ENCODE data around the gene CLEC9A.

DNA sequence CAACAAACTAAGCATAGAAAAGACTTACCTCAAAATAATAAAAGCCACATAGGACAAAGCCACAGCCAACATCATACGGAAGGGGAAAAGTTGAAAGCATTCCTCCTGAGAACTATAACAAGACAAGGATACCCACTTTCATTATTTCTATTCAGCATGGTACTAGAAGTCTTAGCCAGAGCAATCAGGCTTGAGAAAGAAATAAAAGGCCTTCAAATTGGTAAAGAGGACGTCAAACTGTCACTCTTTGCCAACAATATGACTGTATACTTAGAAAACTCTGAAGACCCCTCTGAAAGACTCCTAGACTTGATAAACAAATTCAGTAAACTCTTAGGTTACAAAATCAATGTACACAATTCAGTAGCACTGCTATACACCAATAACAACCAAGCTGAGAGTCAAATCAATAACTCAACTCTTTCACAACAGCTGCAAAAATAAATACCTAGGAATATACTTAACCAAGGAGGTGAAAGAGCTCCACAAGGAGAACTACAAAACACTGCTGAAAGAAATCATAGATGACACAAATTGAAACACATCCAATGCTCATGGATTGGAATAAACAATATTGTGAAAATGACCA lies 79.9 kb downstream of the CLEC9A start:
- TF ChIP-seq, protein P1, sequence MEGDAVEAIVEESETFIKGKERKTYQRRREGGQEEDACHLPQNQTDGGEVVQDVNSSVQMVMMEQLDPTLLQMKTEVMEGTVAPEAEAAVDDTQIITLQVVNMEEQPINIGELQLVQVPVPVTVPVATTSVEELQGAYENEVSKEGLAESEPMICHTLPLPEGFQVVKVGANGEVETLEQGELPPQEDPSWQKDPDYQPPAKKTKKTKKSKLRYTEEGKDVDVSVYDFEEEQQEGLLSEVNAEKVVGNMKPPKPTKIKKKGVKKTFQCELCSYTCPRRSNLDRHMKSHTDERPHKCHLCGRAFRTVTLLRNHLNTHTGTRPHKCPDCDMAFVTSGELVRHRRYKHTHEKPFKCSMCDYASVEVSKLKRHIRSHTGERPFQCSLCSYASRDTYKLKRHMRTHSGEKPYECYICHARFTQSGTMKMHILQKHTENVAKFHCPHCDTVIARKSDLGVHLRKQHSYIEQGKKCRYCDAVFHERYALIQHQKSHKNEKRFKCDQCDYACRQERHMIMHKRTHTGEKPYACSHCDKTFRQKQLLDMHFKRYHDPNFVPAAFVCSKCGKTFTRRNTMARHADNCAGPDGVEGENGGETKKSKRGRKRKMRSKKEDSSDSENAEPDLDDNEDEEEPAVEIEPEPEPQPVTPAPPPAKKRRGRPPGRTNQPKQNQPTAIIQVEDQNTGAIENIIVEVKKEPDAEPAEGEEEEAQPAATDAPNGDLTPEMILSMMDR (IDR thresholded peaks at IDR 0.05), result no peak
- TF ChIP-seq POLR2A (IDR thresholded peaks at IDR 0.05), result no peak
